ENCODE measurements around the gene RPL29.

The RPL29 gene

DNA sequence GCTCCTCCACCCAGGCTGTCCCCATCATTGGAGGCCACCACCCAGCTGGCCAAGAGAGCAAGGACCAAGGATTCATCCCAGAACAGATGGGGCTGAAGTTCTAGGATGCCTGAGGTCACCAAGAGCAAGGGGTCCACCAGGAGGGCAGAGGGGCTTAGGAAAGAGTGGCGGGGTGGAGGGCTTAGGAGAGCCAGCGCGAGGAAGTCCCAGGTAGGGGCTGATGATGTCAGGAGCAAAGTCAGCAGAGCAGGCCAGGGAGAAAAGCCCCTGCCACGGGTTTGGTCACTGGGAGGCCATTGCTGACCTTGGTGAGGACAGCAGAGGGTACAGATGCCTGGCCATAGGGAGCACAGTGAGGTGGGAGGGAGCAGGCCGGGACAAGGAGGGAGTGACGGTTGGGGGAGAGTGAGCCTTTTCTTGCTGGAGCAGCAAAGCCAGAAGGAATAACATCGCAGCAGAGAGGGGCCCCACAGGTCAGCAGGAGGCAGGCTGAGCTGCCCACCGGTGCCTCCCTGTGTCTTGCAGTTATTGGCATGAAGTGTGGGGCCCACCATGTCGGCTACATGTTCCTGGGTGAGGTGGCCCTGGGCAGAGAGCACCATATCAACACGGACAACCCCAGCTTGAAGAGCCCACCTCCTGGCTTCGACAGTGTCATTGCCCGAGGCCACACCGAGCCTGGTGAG is 48.3 kb downstream of the RPL29 start:
- no peaks in the 10 kb centered on the region for H3K4me1 ChIP-seq (ENCODE audit: control insufficient read depth, insufficient read depth, low read length)
- H3K27ac ChIP-seq (ENCODE audit: insufficient read depth, low read depth, low read length, poor library complexity, severe bottlenecking): no peak overlapping the region
- H3K4me3 ChIP-seq (ENCODE audit: insufficient read depth, low read depth, low read length): no peak overlapping the region
- H3K9me3 ChIP-seq (ENCODE audit: control insufficient read depth, low read length): no peaks in the 10 kb centered on the region
- 77 to 79% methylated on average over 13 of the region's 13 CpGs for WGBS, 2 experiments
- peaks cover 25% of the 10 kb centered on the region for H3K27me3 ChIP-seq (ENCODE audit: control insufficient read depth, insufficient read depth, low read length, poor library complexity, severe bottlenecking)
- no peaks in the 10 kb centered on the region for H3K36me3 ChIP-seq (ENCODE audit: control insufficient read depth, insufficient read depth, low read length)

DNA sequence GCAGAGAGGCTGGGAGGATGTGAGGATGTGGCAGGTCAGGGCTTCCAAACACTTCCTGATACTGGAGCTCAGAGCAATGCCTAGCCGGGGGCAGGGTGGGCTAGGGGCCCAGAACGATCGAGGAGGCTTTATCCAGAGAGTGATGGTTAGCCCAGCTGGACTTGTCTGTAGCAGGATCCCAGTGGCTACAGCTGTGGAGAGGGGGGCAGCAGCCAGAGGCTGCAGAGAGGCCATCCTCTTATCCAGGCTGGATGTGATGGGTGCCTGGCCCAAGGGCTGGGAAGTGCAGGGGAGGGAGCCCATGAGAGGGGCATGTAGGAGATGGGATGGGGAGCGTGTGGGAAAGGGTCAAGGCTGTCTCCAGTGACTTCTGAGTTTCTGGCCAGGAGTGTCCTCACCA is 48.9 kb downstream of the RPL29 start:
- 81 to 88% methylated on average over 4 of the region's 4 CpGs for WGBS, 2 experiments
- Histone ChIP-seq H3K4me3 (ENCODE audit: insufficient read depth, low read depth, low read length) (no peak overlapping the region), H3K27me3 (ENCODE audit: control insufficient read depth, insufficient read depth, low read length, poor library complexity, severe bottlenecking) (peaks cover 21% of the 10 kb centered on the region), H3K9me3 (ENCODE audit: control insufficient read depth, low read length) (no peaks in the 10 kb centered on the region), H3K4me1 (ENCODE audit: control insufficient read depth, insufficient read depth, low read length) (no peaks in the 10 kb centered on the region), H3K27ac (ENCODE audit: insufficient read depth, low read depth, low read length, poor library complexity, severe bottlenecking) (no peak overlapping the region), H3K36me3 (ENCODE audit: control insufficient read depth, insufficient read depth, low read length) (no peaks in the 10 kb centered on the region)

DNA sequence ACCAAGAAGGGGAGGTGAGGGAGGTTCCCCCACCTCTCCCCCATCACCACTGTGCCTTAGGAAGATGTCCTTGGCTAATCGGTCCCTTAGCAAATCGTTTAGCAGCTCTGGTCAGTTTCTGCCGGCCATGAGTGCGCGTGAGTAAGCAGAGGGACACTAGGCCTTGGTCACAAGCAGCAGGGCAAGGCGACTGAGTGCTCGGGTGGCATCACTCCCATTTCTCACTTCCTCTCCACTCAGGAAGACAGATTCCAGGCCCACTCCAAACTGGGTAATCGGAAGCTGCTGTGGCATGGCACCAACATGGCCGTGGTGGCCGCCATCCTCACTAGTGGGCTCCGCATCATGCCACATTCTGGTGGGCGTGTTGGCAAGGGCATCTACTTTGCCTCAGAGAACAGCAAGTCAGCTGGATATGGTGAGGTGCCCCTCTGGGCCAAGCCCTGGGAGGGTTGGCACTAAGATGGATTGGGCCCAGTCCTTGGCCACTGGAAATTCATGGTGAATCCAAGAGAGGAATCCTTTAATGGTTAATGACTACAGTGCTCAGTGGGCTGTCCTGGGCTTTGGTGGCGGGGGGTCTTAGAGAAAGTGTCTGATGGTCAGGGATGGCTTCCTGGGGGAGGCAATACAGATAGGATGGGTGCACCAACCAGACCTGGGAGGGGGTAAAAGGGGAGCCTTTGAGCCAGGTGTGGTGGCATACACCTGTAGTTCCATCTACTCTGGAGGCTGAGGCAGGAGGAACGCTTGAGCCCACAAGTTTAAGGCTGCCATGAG is 49.6 kb downstream of the RPL29 start:
- no peak overlapping the region for H3K4me3 ChIP-seq (ENCODE audit: insufficient read depth, low read depth, low read length)
- H3K4me1 ChIP-seq (ENCODE audit: control insufficient read depth, insufficient read depth, low read length): no peaks in the 10 kb centered on the region
- no peaks in the 10 kb centered on the region for H3K36me3 ChIP-seq (ENCODE audit: control insufficient read depth, insufficient read depth, low read length)
- H3K9me3 ChIP-seq (ENCODE audit: control insufficient read depth, low read length): no peaks in the 10 kb centered on the region
- 92 to 95% methylated on average over 14 of the region's 14 CpGs for WGBS, 2 experiments
- no peak overlapping the region for H3K27ac ChIP-seq (ENCODE audit: insufficient read depth, low read depth, low read length, poor library complexity, severe bottlenecking)
- peaks cover 14% of the 10 kb centered on the region for H3K27me3 ChIP-seq (ENCODE audit: control insufficient read depth, insufficient read depth, low read length, poor library complexity, severe bottlenecking)

DNA sequence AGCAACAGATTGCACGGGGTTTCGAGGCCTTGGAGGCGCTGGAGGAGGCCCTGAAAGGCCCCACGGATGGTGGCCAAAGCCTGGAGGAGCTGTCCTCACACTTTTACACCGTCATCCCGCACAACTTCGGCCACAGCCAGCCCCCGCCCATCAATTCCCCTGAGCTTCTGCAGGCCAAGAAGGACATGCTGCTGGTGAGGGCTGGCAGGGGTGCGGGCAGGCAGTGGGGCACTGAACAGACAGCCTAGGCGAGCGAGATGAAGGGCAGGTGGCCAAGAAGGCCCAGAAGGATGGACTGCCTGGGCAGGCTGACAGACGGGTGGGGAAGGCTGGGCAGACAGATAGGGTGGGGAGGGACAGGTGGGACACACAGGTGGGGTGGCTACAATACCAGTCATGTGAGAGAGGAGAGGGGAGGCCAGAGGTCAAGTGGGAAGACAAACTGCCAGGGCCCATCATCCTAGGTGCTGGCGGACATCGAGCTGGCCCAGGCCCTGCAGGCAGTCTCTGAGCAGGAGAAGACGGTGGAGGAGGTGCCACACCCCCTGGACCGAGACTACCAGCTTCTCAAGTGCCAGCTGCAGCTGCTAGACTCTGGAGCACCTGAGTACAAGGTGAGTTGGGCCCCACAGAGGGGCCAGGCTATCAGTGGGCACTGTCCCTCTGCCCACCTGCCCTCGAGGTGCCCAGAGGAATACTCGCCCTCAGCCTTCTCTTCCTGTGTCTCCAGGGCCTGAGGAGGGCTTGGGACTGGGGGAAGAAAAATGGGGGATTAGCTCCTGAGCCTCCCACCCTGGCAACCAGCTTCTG is 50.5 kb downstream of the RPL29 start:
- no peak overlapping the region for H3K27ac ChIP-seq (ENCODE audit: insufficient read depth, low read depth, low read length, poor library complexity, severe bottlenecking)
- WGBS, 2 experiments: 90 to 92% methylated on average over 18 of the region's 18 CpGs
- H3K36me3 ChIP-seq (ENCODE audit: control insufficient read depth, insufficient read depth, low read length): no peaks in the 10 kb centered on the region
- H3K9me3 ChIP-seq (ENCODE audit: control insufficient read depth, low read length): no peaks in the 10 kb centered on the region
- H3K27me3 ChIP-seq (ENCODE audit: control insufficient read depth, insufficient read depth, low read length, poor library complexity, severe bottlenecking): peaks cover 6% of the 10 kb centered on the region
- no peak overlapping the region for H3K4me3 ChIP-seq (ENCODE audit: insufficient read depth, low read depth, low read length)
- H3K4me1 ChIP-seq (ENCODE audit: control insufficient read depth, insufficient read depth, low read length): peaks cover 3% of the 10 kb centered on the region

DNA sequence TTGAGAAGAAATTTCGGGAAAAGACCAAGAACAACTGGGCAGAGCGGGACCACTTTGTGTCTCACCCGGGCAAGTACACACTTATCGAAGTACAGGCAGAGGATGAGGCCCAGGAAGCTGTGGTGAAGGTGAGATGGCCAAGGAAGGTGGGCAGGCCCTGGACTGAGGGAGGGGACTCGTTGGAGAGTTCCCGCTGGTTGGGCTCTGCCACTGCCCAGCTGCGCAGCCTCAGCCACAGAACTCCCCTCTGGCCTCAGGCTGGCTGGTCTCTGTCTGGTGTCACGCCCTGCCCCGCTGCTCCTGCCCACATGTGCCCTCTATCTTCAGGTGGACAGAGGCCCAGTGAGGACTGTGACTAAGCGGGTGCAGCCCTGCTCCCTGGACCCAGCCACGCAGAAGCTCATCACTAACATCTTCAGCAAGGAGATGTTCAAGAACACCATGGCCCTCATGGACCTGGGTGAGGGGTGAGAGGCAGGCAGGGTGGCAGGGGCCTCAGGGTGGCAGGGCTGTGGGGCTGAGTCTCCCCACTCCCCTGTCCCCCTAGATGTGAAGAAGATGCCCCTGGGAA is 51.2 kb downstream of the RPL29 start:
- WGBS, 2 experiments: 92% methylated on average over 11 of the region's 11 CpGs

More for the DNA sequence above, 51.2 kb downstream of the RPL29 start:
- no peak overlapping the region for H3K4me3 ChIP-seq (ENCODE audit: insufficient read depth, low read depth, low read length)
- peaks cover 3% of the 10 kb centered on the region for H3K4me1 ChIP-seq (ENCODE audit: control insufficient read depth, insufficient read depth, low read length)
- no peak overlapping the region for H3K27ac ChIP-seq (ENCODE audit: insufficient read depth, low read depth, low read length, poor library complexity, severe bottlenecking)
- no peaks in the 10 kb centered on the region for H3K9me3 ChIP-seq (ENCODE audit: control insufficient read depth, low read length)
- H3K27me3 ChIP-seq (ENCODE audit: control insufficient read depth, insufficient read depth, low read length, poor library complexity, severe bottlenecking): no peaks in the 10 kb centered on the region
- H3K36me3 ChIP-seq (ENCODE audit: control insufficient read depth, insufficient read depth, low read length): no peaks in the 10 kb centered on the region
